ENCODE measurements around the gene RUSC2.
"Not testable (repeated sequence)": the region's sequence is repeated elsewhere in the genome, so short reads cannot be mapped to it uniquely, and the experiment has no call there.

DNA sequence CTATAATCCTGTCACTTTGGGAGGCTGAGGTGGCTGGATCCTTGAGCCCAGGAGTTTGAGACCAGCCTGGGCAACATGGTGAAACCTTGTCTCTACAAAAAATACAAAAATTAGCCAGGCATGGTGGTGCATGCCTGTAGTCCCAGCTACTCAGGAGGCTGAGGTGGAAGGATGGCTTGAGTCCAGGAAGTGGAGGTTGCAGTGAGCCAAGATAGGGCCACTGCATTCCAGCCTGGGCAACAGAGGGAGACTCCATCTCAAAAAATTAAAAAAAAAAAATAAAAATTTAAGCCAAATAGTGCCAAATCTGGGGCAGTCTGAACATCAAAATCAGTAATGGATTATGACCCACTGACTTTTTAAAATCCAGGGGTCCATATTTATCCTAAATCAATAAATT is 33.6 kb downstream of the RUSC2 start:
- TF ChIP-seq, protein P1, sequence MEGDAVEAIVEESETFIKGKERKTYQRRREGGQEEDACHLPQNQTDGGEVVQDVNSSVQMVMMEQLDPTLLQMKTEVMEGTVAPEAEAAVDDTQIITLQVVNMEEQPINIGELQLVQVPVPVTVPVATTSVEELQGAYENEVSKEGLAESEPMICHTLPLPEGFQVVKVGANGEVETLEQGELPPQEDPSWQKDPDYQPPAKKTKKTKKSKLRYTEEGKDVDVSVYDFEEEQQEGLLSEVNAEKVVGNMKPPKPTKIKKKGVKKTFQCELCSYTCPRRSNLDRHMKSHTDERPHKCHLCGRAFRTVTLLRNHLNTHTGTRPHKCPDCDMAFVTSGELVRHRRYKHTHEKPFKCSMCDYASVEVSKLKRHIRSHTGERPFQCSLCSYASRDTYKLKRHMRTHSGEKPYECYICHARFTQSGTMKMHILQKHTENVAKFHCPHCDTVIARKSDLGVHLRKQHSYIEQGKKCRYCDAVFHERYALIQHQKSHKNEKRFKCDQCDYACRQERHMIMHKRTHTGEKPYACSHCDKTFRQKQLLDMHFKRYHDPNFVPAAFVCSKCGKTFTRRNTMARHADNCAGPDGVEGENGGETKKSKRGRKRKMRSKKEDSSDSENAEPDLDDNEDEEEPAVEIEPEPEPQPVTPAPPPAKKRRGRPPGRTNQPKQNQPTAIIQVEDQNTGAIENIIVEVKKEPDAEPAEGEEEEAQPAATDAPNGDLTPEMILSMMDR (IDR thresholded peaks at IDR 0.05; ENCODE audit: poor library complexity, severe bottlenecking) = not testable (repeated sequence)
- not testable (repeated sequence) for TF ChIP-seq POLR2AphosphoS5 (IDR thresholded peaks at IDR 0.05); EZH2 (IDR thresholded peaks at IDR 0.05; ENCODE audit: borderline replicate concordance, insufficient read depth, low read length, poor library complexity, severe bottlenecking); TAF1 (IDR thresholded peaks at IDR 0.05; ENCODE audit: low read depth); SMC3 (conservative IDR thresholded peaks at IDR 0.05; ENCODE audit: poor library complexity); RAD21 (conservative IDR thresholded peaks at IDR 0.05); EP300 (conservative IDR thresholded peaks at IDR 0.05; ENCODE audit: poor library complexity, severe bottlenecking); MXI1 (conservative IDR thresholded peaks at IDR 0.05; ENCODE audit: poor library complexity, severe bottlenecking)
- TF ChIP-seq, protein P2, sequence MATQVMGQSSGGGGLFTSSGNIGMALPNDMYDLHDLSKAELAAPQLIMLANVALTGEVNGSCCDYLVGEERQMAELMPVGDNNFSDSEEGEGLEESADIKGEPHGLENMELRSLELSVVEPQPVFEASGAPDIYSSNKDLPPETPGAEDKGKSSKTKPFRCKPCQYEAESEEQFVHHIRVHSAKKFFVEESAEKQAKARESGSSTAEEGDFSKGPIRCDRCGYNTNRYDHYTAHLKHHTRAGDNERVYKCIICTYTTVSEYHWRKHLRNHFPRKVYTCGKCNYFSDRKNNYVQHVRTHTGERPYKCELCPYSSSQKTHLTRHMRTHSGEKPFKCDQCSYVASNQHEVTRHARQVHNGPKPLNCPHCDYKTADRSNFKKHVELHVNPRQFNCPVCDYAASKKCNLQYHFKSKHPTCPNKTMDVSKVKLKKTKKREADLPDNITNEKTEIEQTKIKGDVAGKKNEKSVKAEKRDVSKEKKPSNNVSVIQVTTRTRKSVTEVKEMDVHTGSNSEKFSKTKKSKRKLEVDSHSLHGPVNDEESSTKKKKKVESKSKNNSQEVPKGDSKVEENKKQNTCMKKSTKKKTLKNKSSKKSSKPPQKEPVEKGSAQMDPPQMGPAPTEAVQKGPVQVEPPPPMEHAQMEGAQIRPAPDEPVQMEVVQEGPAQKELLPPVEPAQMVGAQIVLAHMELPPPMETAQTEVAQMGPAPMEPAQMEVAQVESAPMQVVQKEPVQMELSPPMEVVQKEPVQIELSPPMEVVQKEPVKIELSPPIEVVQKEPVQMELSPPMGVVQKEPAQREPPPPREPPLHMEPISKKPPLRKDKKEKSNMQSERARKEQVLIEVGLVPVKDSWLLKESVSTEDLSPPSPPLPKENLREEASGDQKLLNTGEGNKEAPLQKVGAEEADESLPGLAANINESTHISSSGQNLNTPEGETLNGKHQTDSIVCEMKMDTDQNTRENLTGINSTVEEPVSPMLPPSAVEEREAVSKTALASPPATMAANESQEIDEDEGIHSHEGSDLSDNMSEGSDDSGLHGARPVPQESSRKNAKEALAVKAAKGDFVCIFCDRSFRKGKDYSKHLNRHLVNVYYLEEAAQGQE (IDR thresholded peaks at IDR 0.05; ENCODE audit: borderline replicate concordance) = not testable (repeated sequence)

Measured in neural cell (in vitro differentiated cells).